NB4 (cell line): ENCODE results near the gene CNNM2.

Experiments
- MAX ChIP-seq: IDR thresholded peaks from 2 replicates; pipeline ENCODE4 v1.6.1; 2011; ENCODE audit warnings: low read depth, low read length
- POLR2A ChIP-seq: IDR thresholded peaks from 2 replicates; pipeline ENCODE4 v1.6.1; 2011; ENCODE audit warnings: mild to moderate bottlenecking; ENCODE audit not compliant: insufficient read length; ENCODE audit errors: extremely low read depth
- TF ChIP-seq, protein P1 (sequence below): IDR thresholded peaks from one replicate; pipeline ENCODE4 v1.5.1; 2012; ENCODE audit warnings: low read depth, low read length

- TF ChIP-seq MAX, result no peak
- TF ChIP-seq, protein P1, sequence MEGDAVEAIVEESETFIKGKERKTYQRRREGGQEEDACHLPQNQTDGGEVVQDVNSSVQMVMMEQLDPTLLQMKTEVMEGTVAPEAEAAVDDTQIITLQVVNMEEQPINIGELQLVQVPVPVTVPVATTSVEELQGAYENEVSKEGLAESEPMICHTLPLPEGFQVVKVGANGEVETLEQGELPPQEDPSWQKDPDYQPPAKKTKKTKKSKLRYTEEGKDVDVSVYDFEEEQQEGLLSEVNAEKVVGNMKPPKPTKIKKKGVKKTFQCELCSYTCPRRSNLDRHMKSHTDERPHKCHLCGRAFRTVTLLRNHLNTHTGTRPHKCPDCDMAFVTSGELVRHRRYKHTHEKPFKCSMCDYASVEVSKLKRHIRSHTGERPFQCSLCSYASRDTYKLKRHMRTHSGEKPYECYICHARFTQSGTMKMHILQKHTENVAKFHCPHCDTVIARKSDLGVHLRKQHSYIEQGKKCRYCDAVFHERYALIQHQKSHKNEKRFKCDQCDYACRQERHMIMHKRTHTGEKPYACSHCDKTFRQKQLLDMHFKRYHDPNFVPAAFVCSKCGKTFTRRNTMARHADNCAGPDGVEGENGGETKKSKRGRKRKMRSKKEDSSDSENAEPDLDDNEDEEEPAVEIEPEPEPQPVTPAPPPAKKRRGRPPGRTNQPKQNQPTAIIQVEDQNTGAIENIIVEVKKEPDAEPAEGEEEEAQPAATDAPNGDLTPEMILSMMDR, result no peak
- peak; percentile 26 for TF ChIP-seq POLR2A
Observed at GRCh38 chr10:103080891-103081581, 162.9 kb downstream of the CNNM2 start.
